ENCODE results near the gene PDE4D. TPM values are rescaled to one million over a fixed set of nuclear protein-coding genes. Genes with fewer than 3 reads are reported as not detected.

Gene PDE4D
- total RNA-seq, 2 experiments from 2014 or later = 164 to 175 TPM

DNA sequence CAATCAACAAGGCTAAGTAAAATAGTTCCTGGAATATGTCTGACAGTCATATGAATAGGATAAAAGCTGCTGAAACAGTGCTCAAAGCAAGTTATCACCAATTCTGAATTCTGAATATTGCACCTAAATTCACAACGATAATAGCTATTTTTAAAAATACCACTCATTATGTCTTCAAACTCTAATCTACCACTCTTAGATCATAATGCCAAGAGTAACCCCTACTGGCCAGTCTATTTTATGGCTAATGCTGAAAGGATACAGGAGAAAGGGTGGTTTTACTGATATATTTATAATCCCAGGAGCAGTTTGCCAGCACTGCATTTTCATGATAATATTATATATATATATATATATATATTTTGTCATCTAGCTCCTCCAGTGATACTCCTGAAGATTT lies 232.8 kb downstream of the PDE4D start:
- CTCF ChIA-PET = no interaction called here
- Mint-ChIP-seq H3K4me3 (no peak overlapping the region), H3K9me3 (no peaks in the 10 kb centered on the region), H3K36me3 (ENCODE audit: low read depth) (no peaks in the 10 kb centered on the region), H3K27ac (no peak overlapping the region), H3K4me1 (ENCODE audit: low read depth) (no peaks in the 10 kb centered on the region), H3K27me3 (no peaks in the 10 kb centered on the region)
- Histone ChIP-seq H3K4me3 (ENCODE audit: low read length) (no peak overlapping the region), H3K27ac (ENCODE audit: low read depth in 1 of 2, low read length in 2 of 2) (no peak overlapping the region), H3K36me3 (ENCODE audit: insufficient read depth, low read length) (no peaks in the 10 kb centered on the region), H3K9me3 (ENCODE audit: control insufficient read depth in 1 of 2, insufficient read depth in 1 of 2, low read length in 2 of 2) (no peaks in the 10 kb centered on the region), H3K27me3 (ENCODE audit: control insufficient read depth in 1 of 2, insufficient read depth in 2 of 2, low read length in 2 of 2) (no peaks in the 10 kb centered on the region), H3K4me1 (ENCODE audit: insufficient read depth, low read length) (no peaks in the 10 kb centered on the region)
- intact Hi-C loops (cut with DNase I, micrococcal nuclease) = no loop called here
- DNase-seq = no peak
- POLR2A ChIA-PET = no interaction called here
- ATAC-seq (ENCODE audit: poor library complexity) = no peak
- no peak for TF ChIP-seq CTCF (IDR thresholded peaks at IDR 0.05)

DNA sequence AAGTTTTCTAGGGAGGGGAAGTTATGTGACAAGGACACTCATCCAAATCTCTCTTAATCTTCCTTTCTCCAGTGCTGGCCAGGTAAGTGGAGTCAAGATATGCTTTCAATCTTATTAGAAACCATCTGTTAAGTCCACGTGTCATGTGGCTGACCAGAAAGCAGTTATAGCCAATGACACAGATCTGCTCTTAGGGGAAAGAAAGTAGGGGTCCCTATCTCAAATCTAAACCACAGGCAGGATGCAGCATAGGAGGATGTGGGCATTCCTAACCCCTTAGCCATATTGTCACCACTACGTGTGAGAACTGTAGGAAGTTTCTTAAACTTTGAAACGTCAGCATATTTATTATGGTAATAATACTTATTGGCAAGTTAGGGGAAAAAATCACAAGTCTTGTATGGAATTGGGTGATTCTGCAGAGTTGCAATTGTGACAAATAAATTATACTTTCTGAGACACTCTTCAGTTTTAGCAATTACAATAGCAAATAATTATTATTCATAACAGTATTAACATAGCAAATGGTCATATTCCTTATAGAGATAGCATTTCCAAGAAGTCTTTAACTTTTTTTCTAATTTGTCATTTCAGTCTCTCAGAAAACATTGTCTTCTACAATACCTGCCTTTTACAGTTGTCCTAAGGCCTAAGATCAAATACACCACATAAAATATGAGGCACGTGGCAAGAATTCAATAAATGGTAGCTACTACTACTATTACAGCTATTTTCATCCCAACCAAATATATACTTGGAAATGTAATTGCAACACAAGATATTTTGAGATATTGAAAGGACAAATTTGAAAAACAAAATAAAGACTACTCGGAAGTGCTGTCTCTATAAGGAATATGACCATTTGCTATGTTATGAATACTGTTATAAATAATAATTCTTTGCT lies 236.9 kb downstream of the PDE4D start:
- ATAC-seq (ENCODE audit: poor library complexity) (no peak), DNase-seq (no peak)
- no peak overlapping the region for H3K4me3 ChIP-seq (ENCODE audit: low read length)
- no peak for TF ChIP-seq CTCF (IDR thresholded peaks at IDR 0.05)
- H3K36me3 ChIP-seq (ENCODE audit: insufficient read depth, low read length) = no peaks in the 10 kb centered on the region
- Mint-ChIP-seq H3K4me1 (ENCODE audit: low read depth) (no peaks in the 10 kb centered on the region), H3K9me3 (no peaks in the 10 kb centered on the region), H3K27me3 (no peaks in the 10 kb centered on the region), H3K36me3 (ENCODE audit: low read depth) (no peaks in the 10 kb centered on the region), H3K4me3 (no peak overlapping the region), H3K27ac (no peak overlapping the region)
- H3K9me3 ChIP-seq (ENCODE audit: control insufficient read depth in 1 of 2, insufficient read depth in 1 of 2, low read length in 2 of 2) = no peaks in the 10 kb centered on the region
- CTCF ChIA-PET = no interaction called here
- intact Hi-C loops (cut with DNase I, micrococcal nuclease) = no loop called here
- H3K27ac ChIP-seq (ENCODE audit: low read depth in 1 of 2, low read length in 2 of 2) = no peak overlapping the region
- H3K4me1 ChIP-seq (ENCODE audit: insufficient read depth, low read length) = no peaks in the 10 kb centered on the region
- no peaks in the 10 kb centered on the region for H3K27me3 ChIP-seq (ENCODE audit: control insufficient read depth in 1 of 2, insufficient read depth in 2 of 2, low read length in 2 of 2)
- POLR2A ChIA-PET = no interaction called here

DNA sequence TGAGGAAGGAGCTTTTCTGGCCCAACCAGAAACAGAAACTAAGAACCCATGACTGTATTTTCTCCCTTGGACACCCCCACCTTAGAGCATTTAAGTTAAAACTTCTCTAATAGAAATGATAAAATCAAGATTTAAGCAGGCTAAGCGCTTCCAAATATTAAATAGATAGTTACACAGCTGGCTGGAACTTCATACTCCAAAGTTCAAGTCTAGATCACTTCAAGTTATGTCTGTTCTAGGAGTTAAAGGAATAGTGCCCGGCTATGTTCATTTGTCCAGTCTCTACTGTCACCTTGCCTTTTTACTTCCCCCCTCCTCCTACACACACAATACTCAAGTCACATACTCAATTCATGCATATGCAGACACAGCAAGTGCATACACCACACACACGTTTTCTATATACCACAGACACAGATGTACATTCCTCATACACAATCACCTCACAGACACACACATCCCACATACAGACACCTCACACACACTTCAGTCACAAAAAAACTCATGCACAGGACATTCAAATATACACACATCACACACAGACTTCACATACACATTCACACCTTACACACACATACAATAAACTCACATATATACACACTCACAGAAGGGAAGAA lies 237.7 kb downstream of the PDE4D start:
- Histone ChIP-seq H3K36me3 (ENCODE audit: insufficient read depth, low read length) (no peaks in the 10 kb centered on the region), H3K9me3 (ENCODE audit: control insufficient read depth in 1 of 2, insufficient read depth in 1 of 2, low read length in 2 of 2) (no peaks in the 10 kb centered on the region), H3K27ac (ENCODE audit: low read depth in 1 of 2, low read length in 2 of 2) (no peak overlapping the region), H3K4me1 (ENCODE audit: insufficient read depth, low read length) (no peaks in the 10 kb centered on the region), H3K27me3 (ENCODE audit: control insufficient read depth in 1 of 2, insufficient read depth in 2 of 2, low read length in 2 of 2) (no peaks in the 10 kb centered on the region), H3K4me3 (ENCODE audit: low read length) (no peak overlapping the region)
- Mint-ChIP-seq H3K36me3 (ENCODE audit: low read depth) (no peaks in the 10 kb centered on the region), H3K4me3 (no peak overlapping the region), H3K27ac (no peak overlapping the region), H3K9me3 (no peaks in the 10 kb centered on the region), H3K27me3 (no peaks in the 10 kb centered on the region), H3K4me1 (ENCODE audit: low read depth) (no peaks in the 10 kb centered on the region)
- DNase-seq = no peak
- ChIA-PET POLR2A (no interaction called here), CTCF (no interaction called here)
- no peak for ATAC-seq (ENCODE audit: poor library complexity)
- TF ChIP-seq CTCF (IDR thresholded peaks at IDR 0.05) = no peak
- intact Hi-C loops (cut with DNase I, micrococcal nuclease) = no loop called here
